GM18870 (cell line): ENCODE results near the gene STK24.
"Not testable (repeated sequence)": the region's sequence is repeated elsewhere in the genome, so short reads cannot be mapped to it uniquely, and the experiment has no call there.

Experiments
- ATAC-seq: cut with Tn5 transposase; IDR thresholded peaks from one replicate; pipeline ENCODE4 v1.9.1; 2021; ENCODE audit warnings: moderate library complexity; ENCODE audit not compliant: unreplicated experiment

STK24 gene

GRCh38 chr13:98584668-98585397 is 7.9 kb upstream of the STK24 start:
- ATAC-seq, result no peak

GRCh38 chr13:98582947-98583346 is 6.0 kb upstream of the STK24 start:
- no peak for ATAC-seq

GRCh38 chr13:98581971-98582702 is 5.2 kb upstream of the STK24 start:
- no peak for ATAC-seq

GRCh38 chr13:98581381-98581780 is 4.5 kb upstream of the STK24 start:
- no peak for ATAC-seq

- no peak for ATAC-seq
Observed at GRCh38 chr13:98580420-98580819, 3.5 kb upstream of the STK24 start.

- ATAC-seq, result no peak
Observed at GRCh38 chr13:98577836-98578285, 954 bp upstream of the STK24 start.

GRCh38 chr13:98576200-98576945 is 534 bp downstream of the STK24 start:
- ATAC-seq, result no peak

GRCh38 chr13:98575904-98576199 is 1.1 kb downstream of the STK24 start:
- ATAC-seq, result no peak

- no peak for ATAC-seq
Observed at GRCh38 chr13:98575009-98575903, 1.7 kb downstream of the STK24 start.

GRCh38 chr13:98571955-98572662 is 4.8 kb downstream of the STK24 start:
- no peak for ATAC-seq

- ATAC-seq, result peak; percentile 93
Observed at GRCh38 chr13:98570929-98571372, 6.0 kb downstream of the STK24 start.

- ATAC-seq, result not testable (repeated sequence)
Observed at GRCh38 chr13:98569494-98570367, 7.2 kb downstream of the STK24 start.

GRCh38 chr13:98568918-98569317 is 8.0 kb downstream of the STK24 start:
- ATAC-seq, result no peak

- ATAC-seq, result no peak
Observed at GRCh38 chr13:98567140-98567539, 9.8 kb downstream of the STK24 start.

- no peak for ATAC-seq
Observed at GRCh38 chr13:98565726-98566565, 11.0 kb downstream of the STK24 start.

GRCh38 chr13:98564204-98564603 is 12.7 kb downstream of the STK24 start:
- ATAC-seq, result no peak

GRCh38 chr13:98563071-98563470 is 13.8 kb downstream of the STK24 start:
- ATAC-seq, result no peak

- no peak for ATAC-seq
Observed at GRCh38 chr13:98559169-98559568, 17.7 kb downstream of the STK24 start.
